WI38 (cell line): ENCODE measurements around the gene MARF1.
"Not testable (repeated sequence)": the region's sequence is repeated elsewhere in the genome, so short reads cannot be mapped to it uniquely, and the experiment has no call there.

Experiments
- H3K4me3 ChIP-seq: 2 replicates; pipeline ENCODE4 v1.5.1; 2011; ENCODE audit warnings: low read depth, mild to moderate bottlenecking, control low read depth, low read length
- TF ChIP-seq, protein P1 (sequence below): IDR thresholded peaks from 2 replicates; pipeline ENCODE4 v1.5.1; 2012; ENCODE audit warnings: low read depth, mild to moderate bottlenecking, control low read depth, low read length

MARF1 gene

GRCh38 chr16:15607700-15608396, 35.1 kb downstream of the MARF1 start:
- TF ChIP-seq, protein P1, sequence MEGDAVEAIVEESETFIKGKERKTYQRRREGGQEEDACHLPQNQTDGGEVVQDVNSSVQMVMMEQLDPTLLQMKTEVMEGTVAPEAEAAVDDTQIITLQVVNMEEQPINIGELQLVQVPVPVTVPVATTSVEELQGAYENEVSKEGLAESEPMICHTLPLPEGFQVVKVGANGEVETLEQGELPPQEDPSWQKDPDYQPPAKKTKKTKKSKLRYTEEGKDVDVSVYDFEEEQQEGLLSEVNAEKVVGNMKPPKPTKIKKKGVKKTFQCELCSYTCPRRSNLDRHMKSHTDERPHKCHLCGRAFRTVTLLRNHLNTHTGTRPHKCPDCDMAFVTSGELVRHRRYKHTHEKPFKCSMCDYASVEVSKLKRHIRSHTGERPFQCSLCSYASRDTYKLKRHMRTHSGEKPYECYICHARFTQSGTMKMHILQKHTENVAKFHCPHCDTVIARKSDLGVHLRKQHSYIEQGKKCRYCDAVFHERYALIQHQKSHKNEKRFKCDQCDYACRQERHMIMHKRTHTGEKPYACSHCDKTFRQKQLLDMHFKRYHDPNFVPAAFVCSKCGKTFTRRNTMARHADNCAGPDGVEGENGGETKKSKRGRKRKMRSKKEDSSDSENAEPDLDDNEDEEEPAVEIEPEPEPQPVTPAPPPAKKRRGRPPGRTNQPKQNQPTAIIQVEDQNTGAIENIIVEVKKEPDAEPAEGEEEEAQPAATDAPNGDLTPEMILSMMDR, result no peak
- H3K4me3 ChIP-seq, result no peak overlapping the region

- not testable (repeated sequence) for H3K4me3 ChIP-seq
These were observed 35.7 kb downstream of the MARF1 start for GRCh38 chr16:15607221-15607699.

- TF ChIP-seq, protein P1, result no peak
- H3K4me3 ChIP-seq, result no peak overlapping the region
These were observed 36.3 kb downstream of the MARF1 start for GRCh38 chr16:15606518-15607220.

- TF ChIP-seq, protein P1, result no peak
These were observed 37.0 kb downstream of the MARF1 start for GRCh38 chr16:15605839-15606517.

GRCh38 chr16:15604460-15605440, 38.2 kb downstream of the MARF1 start:
- TF ChIP-seq, protein P1, result no peak

More at GRCh38 chr16:15605839-15606517, 37.0 kb downstream of the MARF1 start:
- no peak overlapping the region for H3K4me3 ChIP-seq

GRCh38 chr16:15602285-15603044, 40.5 kb downstream of the MARF1 start:
- H3K4me3 ChIP-seq, result no peak overlapping the region
- TF ChIP-seq, protein P1, result no peak

More at GRCh38 chr16:15604460-15605440, 38.2 kb downstream of the MARF1 start:
- H3K4me3 ChIP-seq, result no peak overlapping the region
